OCI-LY1 (cell line): Measurements from ENCODE around the gene C1orf159.

ENCODE experiments used
- H2AFZ ChIP-seq: fragments of 200-600 bp; sonication (generic), shearing (Covaris generic); 2 replicates; pipeline ENCODE4 v1.6.0; 2014; ENCODE audit warnings: antibody characterized with exemption, mild to moderate bottlenecking, low read length
- H3F3A ChIP-seq: fragments of 200-600 bp; sonication (generic), shearing (Covaris generic); 2 replicates; pipeline ENCODE4 v1.6.0; 2014; ENCODE audit warnings: mild to moderate bottlenecking, antibody characterized with exemption, low read length, moderate library complexity; ENCODE audit not compliant: insufficient read depth
- H3K27ac ChIP-seq: fragments of 200-600 bp; sonication (generic); 2 replicates; pipeline ENCODE4 v1.5.1; 2014; ENCODE audit warnings: low read length, mixed run types, mild to moderate bottlenecking, low read depth; ENCODE audit not compliant: poor library complexity, severe bottlenecking
- H3K27me3 ChIP-seq: fragments of 200-600 bp; sonication (generic); 2 replicates; pipeline ENCODE4 v1.6.0; 2014; ENCODE audit warnings: antibody characterized with exemption, mild to moderate bottlenecking, low read length, moderate library complexity; ENCODE audit not compliant: insufficient read depth
- H3K36me3 ChIP-seq: fragments of 200-600 bp; sonication (generic); 2 replicates; pipeline ENCODE4 v1.6.1; 2014; ENCODE audit warnings: mild to moderate bottlenecking, antibody characterized with exemption, low read length, moderate library complexity, mixed read lengths; ENCODE audit not compliant: insufficient read depth
- H3K4me1 ChIP-seq: fragments of 200-600 bp; sonication (generic); 2 replicates; pipeline ENCODE4 v1.5.1; 2014; ENCODE audit warnings: mild to moderate bottlenecking, low read length, moderate library complexity; ENCODE audit not compliant: insufficient read depth, severe bottlenecking
- H3K4me2 ChIP-seq: fragments of 200-600 bp; sonication (generic), shearing (Covaris generic); 2 replicates; pipeline ENCODE4 v1.6.1; 2014; ENCODE audit warnings: low read length
- H3K4me3 ChIP-seq: fragments of 200-600 bp; sonication (generic); 2 replicates; pipeline ENCODE4 v1.5.1; 2014; ENCODE audit warnings: low read length, low read depth, mild to moderate bottlenecking, mixed read lengths; ENCODE audit not compliant: poor library complexity, severe bottlenecking
- H3K79me2 ChIP-seq: fragments of 200-600 bp; shearing (Covaris generic); 2 replicates; pipeline ENCODE4 v1.6.1; 2016; ENCODE audit warnings: mixed run types, low read length, mixed read lengths; ENCODE audit not compliant: insufficient read depth
- H3K9ac ChIP-seq: fragments of 200-600 bp; sonication (generic), shearing (Covaris generic); 2 replicates; pipeline ENCODE4 v1.6.1; 2014; ENCODE audit warnings: mild to moderate bottlenecking, low read length, mixed read lengths
- H3K9me2 ChIP-seq: fragments of 200-600 bp; sonication (generic), shearing (Covaris generic); 2 replicates; pipeline ENCODE4 v1.6.1; 2014; ENCODE audit warnings: low read depth, mild to moderate bottlenecking, low read length, mixed read lengths
- H3K9me3 ChIP-seq: fragments of 200-600 bp; shearing (Covaris generic); 2 replicates; pipeline ENCODE4 v1.6.1; 2014; ENCODE audit warnings: low read length, mixed read lengths
- H4K20me1 ChIP-seq: fragments of 200-600 bp; sonication (generic), shearing (Covaris generic); 2 replicates; pipeline ENCODE4 v1.6.0; 2016; ENCODE audit warnings: mild to moderate bottlenecking, low read length; ENCODE audit not compliant: insufficient read depth
- EZH2 ChIP-seq: fragments of 200-600 bp; sonication (generic), shearing (Covaris generic); IDR thresholded peaks from 2 replicates; pipeline ENCODE4 v1.8.0; 2017; ENCODE audit warnings: borderline replicate concordance, mixed run types, mild to moderate bottlenecking, antibody characterized with exemption, low read length, moderate library complexity, mixed read lengths
- TF ChIP-seq, protein P1 (sequence below): fragments of 200-600 bp; sonication (generic), shearing (Covaris generic); IDR thresholded peaks from 2 replicates; pipeline ENCODE4 v1.5.1; 2017; ENCODE audit warnings: mild to moderate bottlenecking, antibody characterized with exemption, low read length, moderate library complexity, mixed read lengths

C1orf159 gene

DNA sequence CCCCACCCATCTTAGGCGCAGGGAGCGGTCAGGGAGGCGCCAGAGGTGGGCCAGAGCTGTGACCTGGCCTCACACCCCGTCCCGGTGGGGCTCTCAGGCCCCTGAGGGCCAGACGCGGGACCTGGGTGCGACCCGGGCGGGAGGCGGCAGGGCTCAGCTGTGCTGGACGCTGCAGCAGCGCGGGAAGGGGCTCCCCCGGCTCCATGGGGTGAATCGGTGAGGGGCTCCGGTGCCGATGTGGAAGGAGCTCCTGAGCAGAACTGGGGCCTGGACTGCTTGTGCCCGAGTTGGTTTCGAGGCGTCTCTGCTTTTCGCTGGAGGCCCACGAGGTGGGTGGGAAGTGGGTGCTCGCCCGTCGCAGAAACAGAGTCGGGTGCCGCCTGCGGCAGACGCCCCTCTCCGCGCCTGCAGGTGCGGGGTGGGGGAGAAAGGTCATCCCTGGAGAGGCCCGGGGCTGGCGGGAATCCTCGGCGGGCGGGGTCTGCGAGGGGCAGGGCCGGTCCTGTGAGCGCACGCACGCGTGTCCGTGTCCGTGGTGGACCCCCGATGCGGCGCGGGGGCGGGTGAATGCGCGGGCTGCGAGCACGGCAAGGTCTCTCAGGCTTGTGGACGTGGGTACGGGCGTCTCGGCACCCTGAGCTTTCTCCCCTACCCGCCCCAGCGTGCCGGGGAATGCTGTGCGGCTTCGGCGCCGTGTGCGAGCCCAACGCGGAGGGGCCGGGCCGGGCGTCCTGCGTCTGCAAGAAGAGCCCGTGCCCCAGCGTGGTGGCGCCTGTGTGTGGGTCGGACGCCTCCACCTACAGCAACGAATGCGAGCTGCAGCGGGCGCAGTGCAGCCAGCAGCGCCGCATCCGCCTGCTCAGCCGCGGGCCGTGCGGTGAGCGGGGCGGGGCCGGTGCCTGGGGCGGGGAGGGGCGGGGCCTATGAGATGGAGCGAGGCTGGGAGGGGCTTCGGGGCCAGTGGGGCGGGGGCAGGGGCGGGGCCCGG is 75.6 kb downstream of the C1orf159 start:
- H3K9ac ChIP-seq: no peak overlapping the region
- peaks cover 11% of the 10 kb centered on the region; the same call in 1 of the 2 replicates for H3K27me3 ChIP-seq
- H3K4me3 ChIP-seq: peak overlapping the region; percentile 26
- H3K9me2 ChIP-seq: no peaks in the 10 kb centered on the region
- no peak overlapping the region for H2AFZ ChIP-seq
- H4K20me1 ChIP-seq: no peaks in the 10 kb centered on the region
- peak overlapping the region; percentile 32; the same call in 1 of the 2 replicates for H3K4me2 ChIP-seq
- H3F3A ChIP-seq: no peaks in the 10 kb centered on the region
- H3K79me2 ChIP-seq: no peaks in the 10 kb centered on the region
- TF ChIP-seq, protein P1, sequence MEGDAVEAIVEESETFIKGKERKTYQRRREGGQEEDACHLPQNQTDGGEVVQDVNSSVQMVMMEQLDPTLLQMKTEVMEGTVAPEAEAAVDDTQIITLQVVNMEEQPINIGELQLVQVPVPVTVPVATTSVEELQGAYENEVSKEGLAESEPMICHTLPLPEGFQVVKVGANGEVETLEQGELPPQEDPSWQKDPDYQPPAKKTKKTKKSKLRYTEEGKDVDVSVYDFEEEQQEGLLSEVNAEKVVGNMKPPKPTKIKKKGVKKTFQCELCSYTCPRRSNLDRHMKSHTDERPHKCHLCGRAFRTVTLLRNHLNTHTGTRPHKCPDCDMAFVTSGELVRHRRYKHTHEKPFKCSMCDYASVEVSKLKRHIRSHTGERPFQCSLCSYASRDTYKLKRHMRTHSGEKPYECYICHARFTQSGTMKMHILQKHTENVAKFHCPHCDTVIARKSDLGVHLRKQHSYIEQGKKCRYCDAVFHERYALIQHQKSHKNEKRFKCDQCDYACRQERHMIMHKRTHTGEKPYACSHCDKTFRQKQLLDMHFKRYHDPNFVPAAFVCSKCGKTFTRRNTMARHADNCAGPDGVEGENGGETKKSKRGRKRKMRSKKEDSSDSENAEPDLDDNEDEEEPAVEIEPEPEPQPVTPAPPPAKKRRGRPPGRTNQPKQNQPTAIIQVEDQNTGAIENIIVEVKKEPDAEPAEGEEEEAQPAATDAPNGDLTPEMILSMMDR: no peak
- no peak for TF ChIP-seq EZH2
- no peaks in the 10 kb centered on the region for H3K9me3 ChIP-seq
- no peaks in the 10 kb centered on the region for H3K4me1 ChIP-seq
- no peaks in the 10 kb centered on the region for H3K36me3 ChIP-seq
- no peak overlapping the region for H3K27ac ChIP-seq

DNA sequence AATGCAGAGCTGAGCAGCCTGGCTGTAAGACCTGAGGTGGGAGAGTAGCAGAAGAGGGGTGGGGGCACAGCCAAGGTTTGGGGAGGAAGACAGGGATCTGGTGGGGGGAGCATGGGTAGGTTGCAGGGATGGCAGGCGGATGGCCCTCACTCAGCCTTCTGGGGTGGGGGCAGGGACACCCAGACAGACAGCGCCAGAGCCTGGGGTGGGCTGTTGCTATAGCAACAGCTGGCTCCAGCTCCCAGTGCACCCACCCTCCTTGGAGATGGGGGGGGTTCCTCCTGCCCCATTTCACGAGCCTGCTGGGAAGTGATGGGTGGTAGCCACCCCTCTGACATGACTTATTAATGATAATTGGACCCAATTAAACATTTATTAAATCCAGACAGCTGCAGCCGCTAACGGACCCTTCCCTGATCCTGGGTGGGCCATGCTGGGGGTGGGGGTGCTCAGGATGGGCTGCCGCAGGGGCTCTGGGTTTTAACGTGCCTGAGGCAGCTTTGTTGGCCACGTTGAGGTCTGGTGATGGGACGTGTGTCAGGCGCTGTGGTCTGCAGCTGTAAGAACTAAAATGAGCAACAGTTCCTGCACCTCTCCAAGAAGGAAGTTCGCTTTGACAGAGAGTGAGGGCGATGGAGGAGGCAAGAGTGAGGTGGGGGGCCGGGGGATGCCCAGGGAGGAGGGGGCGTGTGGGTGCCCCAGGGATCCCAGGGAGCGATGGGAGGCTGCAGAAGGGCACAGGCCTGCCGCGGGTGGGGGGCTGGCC is 76.6 kb downstream of the C1orf159 start:
- TF ChIP-seq, protein P1: no peak
- TF ChIP-seq EZH2: no peak
- Histone ChIP-seq H3K9me3 (no peaks in the 10 kb centered on the region), H4K20me1 (no peaks in the 10 kb centered on the region), H2AFZ (no peak overlapping the region), H3K27me3 (peaks cover 12% of the 10 kb centered on the region; the same call in 1 of the 2 replicates), H3K9ac (no peak overlapping the region), H3F3A (no peaks in the 10 kb centered on the region), H3K27ac (no peak overlapping the region), H3K36me3 (no peaks in the 10 kb centered on the region), H3K4me3 (no peak overlapping the region), H3K9me2 (no peaks in the 10 kb centered on the region), H3K4me2 (no peak overlapping the region), H3K4me1 (no peaks in the 10 kb centered on the region), H3K79me2 (no peaks in the 10 kb centered on the region)

DNA sequence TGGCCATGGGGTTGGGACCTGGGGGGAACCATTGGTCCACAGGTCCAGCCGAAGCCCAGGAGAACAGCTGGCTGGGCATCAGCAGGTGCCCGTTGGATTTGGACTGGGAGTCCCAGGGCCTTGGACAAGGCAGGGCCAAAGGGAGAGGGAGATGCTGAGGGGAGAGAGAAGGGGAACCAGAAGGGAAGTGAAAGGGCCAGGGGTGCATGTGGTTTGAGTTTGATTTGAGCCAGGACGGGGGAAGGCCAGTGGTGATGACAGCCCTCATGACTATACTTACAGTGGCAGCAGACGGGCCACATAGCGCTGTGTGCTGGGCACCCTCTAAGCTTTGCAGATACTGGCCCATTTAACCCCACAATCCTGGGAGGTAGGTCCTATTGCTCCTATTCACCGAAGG is 77.2 kb downstream of the C1orf159 start:
- Histone ChIP-seq H3F3A (no peaks in the 10 kb centered on the region), H4K20me1 (no peaks in the 10 kb centered on the region), H3K27ac (no peak overlapping the region), H3K9ac (no peak overlapping the region), H3K4me3 (no peak overlapping the region), H3K27me3 (peaks cover 12% of the 10 kb centered on the region; the same call in 1 of the 2 replicates), H3K4me2 (no peak overlapping the region), H3K36me3 (no peaks in the 10 kb centered on the region), H3K9me2 (no peaks in the 10 kb centered on the region), H3K4me1 (no peaks in the 10 kb centered on the region), H3K9me3 (no peaks in the 10 kb centered on the region), H2AFZ (no peak overlapping the region), H3K79me2 (no peaks in the 10 kb centered on the region)
- TF ChIP-seq, protein P1: no peak
- TF ChIP-seq EZH2: no peak
